HepG2 (cell line): ENCODE data around the gene DRC3. TPM values are rescaled to one million over a fixed set of nuclear protein-coding genes. Genes with fewer than 3 reads are reported as not detected.

Experiments used
- CEBPG ChIP-seq: IDR thresholded peaks from 2 replicates; pipeline ENCODE4 v1.6.1; 2016
- ESRRA ChIP-seq: sonication (generic); formaldehyde crosslinking; IDR thresholded peaks from 2 replicates; pipeline ENCODE4 v1.5.1; 2020; ENCODE audit warnings: mild to moderate bottlenecking, low read depth, missing genetic modification reagents
- ETV6 ChIP-seq: sonication (generic); formaldehyde crosslinking; conservative IDR thresholded peaks from 2 replicates; pipeline ENCODE4 v1.4.0; 2020; ENCODE audit warnings: missing genetic modification reagents
- FOXC1 ChIP-seq: sonication (generic); formaldehyde crosslinking; IDR thresholded peaks from 2 replicates; pipeline ENCODE4 v1.8.0; 2022; ENCODE audit warnings: mild to moderate bottlenecking, missing genetic modification reagents, borderline replicate concordance
- ISX ChIP-seq: sonication (generic); formaldehyde crosslinking; conservative IDR thresholded peaks from 2 replicates; pipeline ENCODE4 v1.5.0; 2020; ENCODE audit warnings: missing genetic modification reagents
- PLRG1 ChIP-seq: fragments of 450-650 bp; conservative IDR thresholded peaks from 2 replicates; pipeline ENCODE4 v1.6.1; 2016
- PTBP1 ChIP-seq: fragments of 200-400 bp; formaldehyde crosslinking; IDR thresholded peaks from 2 replicates; pipeline ENCODE4 v1.6.1; 2018; ENCODE audit warnings: low read length, low read depth; ENCODE audit not compliant: poor library complexity, severe bottlenecking
- RBFOX2 ChIP-seq: fragments of 200-400 bp; formaldehyde crosslinking; IDR thresholded peaks from 2 replicates; pipeline ENCODE4 v1.6.1; 2017; ENCODE audit warnings: low read depth, mild to moderate bottlenecking, low read length
- SIN3A ChIP-seq: IDR thresholded peaks from 2 replicates; pipeline ENCODE4 v1.6.1; 2011; ENCODE audit warnings: low read depth, mild to moderate bottlenecking, control low read depth, low read length, borderline replicate concordance
- SRY ChIP-seq: sonication (generic); formaldehyde crosslinking; IDR thresholded peaks from 2 replicates; pipeline ENCODE4 v1.8.0; 2022; ENCODE audit warnings: mild to moderate bottlenecking, missing genetic modification reagents
- SUZ12 ChIP-seq: fragments of 150-350 bp; IDR thresholded peaks from 2 replicates; pipeline ENCODE4 v1.6.1; 2014; ENCODE audit warnings: low read depth, low read length
- ZFP41 ChIP-seq: sonication (generic); formaldehyde crosslinking; IDR thresholded peaks from 2 replicates; pipeline ENCODE4 v1.4.0; 2020; ENCODE audit warnings: mild to moderate bottlenecking, missing genetic modification reagents, borderline replicate concordance
- ZHX1 ChIP-seq: sonication (generic); formaldehyde crosslinking; IDR thresholded peaks from 2 replicates; pipeline ENCODE4 v1.8.1; 2022; ENCODE audit warnings: low read depth, mild to moderate bottlenecking, missing genetic modification reagents
- ZNF17 ChIP-seq: sonication (generic); formaldehyde crosslinking; IDR thresholded peaks from 2 replicates; pipeline ENCODE4 v1.5.0; 2020; ENCODE audit warnings: mild to moderate bottlenecking, missing genetic modification reagents
- ZNF430 ChIP-seq: sonication (generic); formaldehyde crosslinking; IDR thresholded peaks from 2 replicates; pipeline ENCODE4 v1.9.0; 2021; ENCODE audit warnings: mild to moderate bottlenecking, missing genetic modification reagents
- ZNF550 ChIP-seq: sonication (generic); formaldehyde crosslinking; IDR thresholded peaks from 2 replicates; pipeline ENCODE4 v1.4.0; 2020; ENCODE audit warnings: mild to moderate bottlenecking, missing genetic modification reagents, borderline replicate concordance
- ZNF740 ChIP-seq: sonication (generic); formaldehyde crosslinking; IDR thresholded peaks from 2 replicates; pipeline ENCODE4 v1.4.0; 2020; ENCODE audit warnings: missing genetic modification reagents
- ZNF850 ChIP-seq: sonication (generic); formaldehyde crosslinking; conservative IDR thresholded peaks from 2 replicates; pipeline ENCODE4 v1.9.0; 2021; ENCODE audit warnings: mild to moderate bottlenecking, missing genetic modification reagents
- polyA plus RNA-seq, 8 experiments: library from polyadenylated mRNA; depleted of rRNA in 3 of 8; stranded (reverse) in 7 of 8; unstranded in 1 of 8; fragments of >200 nt; fragmentation: Illumina TruSeq in 4 of 8; extraction: Trizol in 4 of 8; gene quantifications; 2 replicates each; pipeline versions ENCODE4 v1.2.1 to v1.2.3, GENCODE V29; 2011 to 2016; ENCODE audit warnings: low read depth in 4 of 8, missing spikeins in 1 of 8, mixed read lengths in 1 of 8; ENCODE audit not compliant: insufficient read depth in 1 of 8
- total RNA-seq, 5 experiments: library from RNA; depleted of rRNA; stranded (reverse); fragments of >200 nt; fragmentation: Illumina TruSeq; extraction: Trizol; gene quantifications; 2 replicates each; pipeline ENCODE4 v1.2.3, GENCODE V29; 2016; ENCODE audit warnings: low read depth in 1 of 5
- TF ChIP-seq, protein P1 (sequence below): sonication (generic); formaldehyde crosslinking; IDR thresholded peaks from 2 replicates; pipeline ENCODE4 v1.5.1; 2020; ENCODE audit warnings: mild to moderate bottlenecking, missing genetic modification reagents, moderate library complexity

The DRC3 gene
- total and polyA plus RNA-seq, 2 of the 13 experiments (the other 11 are each of a cell fraction or from before 2014, with no cell fraction given), result 0.53 to 0.87 TPM

GRCh38 chr17:17972126-17972951 is at the start of gene DRC3, which contains the start of gene TOM1L2 (continued):
- no peak for TF ChIP-seq ZHX1 (CRISPR knock-in tag)
- no peak for TF ChIP-seq SRY (CRISPR knock-in tag)
- 0 out of 2 replicates have a peak, but pooled peaks have one; percentile 48 for TF ChIP-seq ZNF430 (CRISPR knock-in tag)
- TF ChIP-seq ETV6 (CRISPR knock-in tag), result no peak
- TF ChIP-seq RBFOX2, result peak; percentile 70
- TF ChIP-seq ESRRA, result no peak
- no peak for TF ChIP-seq ZFP41 (CRISPR knock-in tag)
- TF ChIP-seq ISX (CRISPR knock-in tag), result no peak
- TF ChIP-seq CEBPG (CRISPR knock-in tag), result peak; percentile 67
- TF ChIP-seq PLRG1, result no peak
- no peak for TF ChIP-seq PTBP1
- no peak for TF ChIP-seq FOXC1
- TF ChIP-seq SUZ12, result no peak
- no peak for TF ChIP-seq ZNF550 (CRISPR knock-in tag)
- TF ChIP-seq ZNF740 (CRISPR knock-in tag), result no peak
- peak; percentile 97; the same call in 1 of the 2 replicates for TF ChIP-seq SIN3A
- TF ChIP-seq ZNF17 (CRISPR knock-in tag), result no peak
- TF ChIP-seq ZNF850, result no peak
- TF ChIP-seq, protein P1, sequence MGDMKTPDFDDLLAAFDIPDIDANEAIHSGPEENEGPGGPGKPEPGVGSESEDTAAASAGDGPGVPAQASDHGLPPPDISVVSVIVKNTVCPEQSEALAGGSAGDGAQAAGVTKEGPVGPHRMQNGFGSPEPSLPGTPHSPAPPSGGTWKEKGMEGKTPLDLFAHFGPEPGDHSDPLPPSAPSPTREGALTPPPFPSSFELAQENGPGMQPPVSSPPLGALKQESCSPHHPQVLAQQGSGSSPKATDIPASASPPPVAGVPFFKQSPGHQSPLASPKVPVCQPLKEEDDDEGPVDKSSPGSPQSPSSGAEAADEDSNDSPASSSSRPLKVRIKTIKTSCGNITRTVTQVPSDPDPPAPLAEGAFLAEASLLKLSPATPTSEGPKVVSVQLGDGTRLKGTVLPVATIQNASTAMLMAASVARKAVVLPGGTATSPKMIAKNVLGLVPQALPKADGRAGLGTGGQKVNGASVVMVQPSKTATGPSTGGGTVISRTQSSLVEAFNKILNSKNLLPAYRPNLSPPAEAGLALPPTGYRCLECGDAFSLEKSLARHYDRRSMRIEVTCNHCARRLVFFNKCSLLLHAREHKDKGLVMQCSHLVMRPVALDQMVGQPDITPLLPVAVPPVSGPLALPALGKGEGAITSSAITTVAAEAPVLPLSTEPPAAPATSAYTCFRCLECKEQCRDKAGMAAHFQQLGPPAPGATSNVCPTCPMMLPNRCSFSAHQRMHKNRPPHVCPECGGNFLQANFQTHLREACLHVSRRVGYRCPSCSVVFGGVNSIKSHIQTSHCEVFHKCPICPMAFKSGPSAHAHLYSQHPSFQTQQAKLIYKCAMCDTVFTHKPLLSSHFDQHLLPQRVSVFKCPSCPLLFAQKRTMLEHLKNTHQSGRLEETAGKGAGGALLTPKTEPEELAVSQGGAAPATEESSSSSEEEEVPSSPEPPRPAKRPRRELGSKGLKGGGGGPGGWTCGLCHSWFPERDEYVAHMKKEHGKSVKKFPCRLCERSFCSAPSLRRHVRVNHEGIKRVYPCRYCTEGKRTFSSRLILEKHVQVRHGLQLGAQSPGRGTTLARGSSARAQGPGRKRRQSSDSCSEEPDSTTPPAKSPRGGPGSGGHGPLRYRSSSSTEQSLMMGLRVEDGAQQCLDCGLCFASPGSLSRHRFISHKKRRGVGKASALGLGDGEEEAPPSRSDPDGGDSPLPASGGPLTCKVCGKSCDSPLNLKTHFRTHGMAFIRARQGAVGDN, result peak; percentile 78
